Astrocyte (in vitro differentiated cells and primary cell): ENCODE measurements around the gene INPP4B.

ENCODE experiments used
- CTCF ChIP-seq: IDR thresholded peaks from 2 replicates; pipeline ENCODE4 v1.5.1; 2011; ENCODE audit warnings: low read depth, mild to moderate bottlenecking, inconsistent platforms, low read length, moderate library complexity; ENCODE audit not compliant: insufficient read depth
- EZH2 ChIP-seq: IDR thresholded peaks from 2 replicates; pipeline ENCODE4 v1.6.1; 2012; ENCODE audit warnings: mild to moderate bottlenecking, low read length, inconsistent platforms; ENCODE audit not compliant: insufficient read depth

DNA sequence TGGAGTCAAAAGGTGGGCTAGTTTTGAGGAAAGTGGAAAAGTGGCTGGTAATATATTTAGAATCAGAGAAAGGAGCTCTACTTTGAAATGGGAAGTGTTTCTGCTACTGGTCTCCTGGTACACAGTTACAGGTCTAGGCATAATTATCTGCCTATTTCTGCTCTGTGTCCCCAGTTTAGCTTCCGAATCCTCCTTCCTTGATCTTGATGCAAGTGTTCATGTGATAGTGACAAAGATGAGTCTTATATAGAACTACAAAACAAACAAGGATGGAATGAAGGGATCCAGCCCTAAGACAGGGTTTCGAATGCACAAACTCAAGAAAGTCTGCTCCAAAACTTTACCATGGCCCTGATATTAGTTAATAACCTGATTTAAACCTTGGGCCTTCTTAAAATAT, 580.2 kb downstream of the INPP4B start:
- TF ChIP-seq CTCF (no peak), EZH2 (no peak)
